ENCODE results near the gene CALHM5. TPM values are rescaled to one million over a fixed set of nuclear protein-coding genes. Genes with fewer than 3 reads are reported as not detected.

CALHM5 gene
- total and polyA plus RNA-seq, 9 of the 15 experiments (the other 6 are each of a cell fraction or from before 2014, with no cell fraction given): under 0.01 to 0.05 (median 0.02) TPM; not detected in 2

DNA sequence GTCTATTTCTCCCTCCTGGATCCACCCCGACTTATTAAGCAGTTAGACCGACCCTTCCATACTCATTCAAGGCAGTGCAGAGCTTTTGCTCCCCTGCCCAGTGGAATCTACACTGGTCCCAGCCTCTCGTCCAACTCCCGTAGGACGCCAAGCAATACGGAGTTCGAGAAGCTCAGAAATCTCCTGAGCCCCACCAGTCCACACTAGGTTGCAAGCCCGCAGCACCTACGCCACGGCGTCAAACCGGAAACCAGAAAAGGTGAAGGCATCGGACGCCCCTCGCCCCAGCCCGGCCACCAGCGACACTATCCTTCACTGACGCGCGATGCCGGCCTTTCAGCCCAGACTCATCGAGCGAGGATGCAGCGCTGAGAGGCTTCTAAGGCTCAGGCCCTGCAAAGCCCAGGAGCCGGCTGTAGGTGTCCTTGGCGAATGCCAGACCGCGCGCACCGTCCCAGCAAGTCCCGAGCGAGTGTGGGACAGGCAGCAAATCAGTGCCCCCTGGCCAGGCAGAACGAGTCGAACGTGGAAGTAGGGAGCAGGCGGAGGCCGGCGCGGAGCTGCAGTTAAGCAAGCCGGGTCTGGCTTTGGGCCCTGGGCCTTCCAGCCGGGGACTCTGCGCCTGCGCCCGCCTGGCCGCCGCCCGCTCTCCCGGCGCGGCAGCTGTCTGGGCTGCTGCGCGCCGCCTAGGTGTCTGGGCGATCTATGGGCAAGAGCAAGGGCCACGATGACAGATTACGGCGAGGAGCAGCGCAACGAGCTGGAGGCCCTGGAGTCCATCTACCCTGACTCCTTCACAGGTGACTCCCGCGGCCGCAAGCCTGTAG lies 59.6 kb downstream of the CALHM5 start, which contains the start of gene RWDD1 (continued):
- 0 out of 2 replicates have a peak, but pooled peaks have one; percentile 73 for TF ChIP-seq LCOR (CRISPR knock-in tag; IDR thresholded peaks at IDR 0.05)
- TF ChIP-seq ZNF561 (CRISPR knock-in tag; conservative IDR thresholded peaks at IDR 0.05): no peak
- TF ChIP-seq EP400 (IDR thresholded peaks at IDR 0.05): peak; percentile 91
- no peak for TF ChIP-seq ZNF699 (CRISPR knock-in tag; IDR thresholded peaks at IDR 0.05; ENCODE audit: insufficient replicate concordance)
- TF ChIP-seq ZBTB2 (IDR thresholded peaks at IDR 0.05): peak; percentile 17
- TF ChIP-seq TAF15 (IDR thresholded peaks at IDR 0.05; ENCODE audit: low read depth, low read length): no peak
- TF ChIP-seq, protein P1, sequence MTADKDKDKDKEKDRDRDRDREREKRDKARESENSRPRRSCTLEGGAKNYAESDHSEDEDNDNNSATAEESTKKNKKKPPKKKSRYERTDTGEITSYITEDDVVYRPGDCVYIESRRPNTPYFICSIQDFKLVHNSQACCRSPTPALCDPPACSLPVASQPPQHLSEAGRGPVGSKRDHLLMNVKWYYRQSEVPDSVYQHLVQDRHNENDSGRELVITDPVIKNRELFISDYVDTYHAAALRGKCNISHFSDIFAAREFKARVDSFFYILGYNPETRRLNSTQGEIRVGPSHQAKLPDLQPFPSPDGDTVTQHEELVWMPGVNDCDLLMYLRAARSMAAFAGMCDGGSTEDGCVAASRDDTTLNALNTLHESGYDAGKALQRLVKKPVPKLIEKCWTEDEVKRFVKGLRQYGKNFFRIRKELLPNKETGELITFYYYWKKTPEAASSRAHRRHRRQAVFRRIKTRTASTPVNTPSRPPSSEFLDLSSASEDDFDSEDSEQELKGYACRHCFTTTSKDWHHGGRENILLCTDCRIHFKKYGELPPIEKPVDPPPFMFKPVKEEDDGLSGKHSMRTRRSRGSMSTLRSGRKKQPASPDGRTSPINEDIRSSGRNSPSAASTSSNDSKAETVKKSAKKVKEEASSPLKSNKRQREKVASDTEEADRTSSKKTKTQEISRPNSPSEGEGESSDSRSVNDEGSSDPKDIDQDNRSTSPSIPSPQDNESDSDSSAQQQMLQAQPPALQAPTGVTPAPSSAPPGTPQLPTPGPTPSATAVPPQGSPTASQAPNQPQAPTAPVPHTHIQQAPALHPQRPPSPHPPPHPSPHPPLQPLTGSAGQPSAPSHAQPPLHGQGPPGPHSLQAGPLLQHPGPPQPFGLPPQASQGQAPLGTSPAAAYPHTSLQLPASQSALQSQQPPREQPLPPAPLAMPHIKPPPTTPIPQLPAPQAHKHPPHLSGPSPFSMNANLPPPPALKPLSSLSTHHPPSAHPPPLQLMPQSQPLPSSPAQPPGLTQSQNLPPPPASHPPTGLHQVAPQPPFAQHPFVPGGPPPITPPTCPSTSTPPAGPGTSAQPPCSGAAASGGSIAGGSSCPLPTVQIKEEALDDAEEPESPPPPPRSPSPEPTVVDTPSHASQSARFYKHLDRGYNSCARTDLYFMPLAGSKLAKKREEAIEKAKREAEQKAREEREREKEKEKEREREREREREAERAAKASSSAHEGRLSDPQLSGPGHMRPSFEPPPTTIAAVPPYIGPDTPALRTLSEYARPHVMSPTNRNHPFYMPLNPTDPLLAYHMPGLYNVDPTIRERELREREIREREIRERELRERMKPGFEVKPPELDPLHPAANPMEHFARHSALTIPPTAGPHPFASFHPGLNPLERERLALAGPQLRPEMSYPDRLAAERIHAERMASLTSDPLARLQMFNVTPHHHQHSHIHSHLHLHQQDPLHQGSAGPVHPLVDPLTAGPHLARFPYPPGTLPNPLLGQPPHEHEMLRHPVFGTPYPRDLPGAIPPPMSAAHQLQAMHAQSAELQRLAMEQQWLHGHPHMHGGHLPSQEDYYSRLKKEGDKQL (CRISPR knock-in tag; IDR thresholded peaks at IDR 0.05; ENCODE audit: borderline replicate concordance): no peak
- TF ChIP-seq MAZ (CRISPR knock-in tag; conservative IDR thresholded peaks at IDR 0.05 in 1 of 2, IDR thresholded peaks at IDR 0.05 in 1 of 2): peak; percentile 75 to 97
- no peak for TF ChIP-seq ZFPM2 (CRISPR knock-in tag; IDR thresholded peaks at IDR 0.05)
- no peak for TF ChIP-seq TSC22D4 (tag; IDR thresholded peaks at IDR 0.05)
- TF ChIP-seq RAD51 (IDR thresholded peaks at IDR 0.05; ENCODE audit: borderline replicate concordance, low read depth): no peak
- TF ChIP-seq HCFC1 (IDR thresholded peaks at IDR 0.05; ENCODE audit: low read depth, low read length): peak; percentile 89
- peak; percentile 70; the same call in 1 of the 2 replicates for TF ChIP-seq CEBPG (CRISPR knock-in tag; IDR thresholded peaks at IDR 0.05)
- peak in 1 of 2 experiments; percentile 69; a peak in 2 of 4 replicates for TF ChIP-seq CEBPG (tag; conservative IDR thresholded peaks at IDR 0.05 in 1 of 2, IDR thresholded peaks at IDR 0.05 in 1 of 2)
- TF ChIP-seq PPARD (CRISPR knock-in tag; IDR thresholded peaks at IDR 0.05): no peak
- TF ChIP-seq, protein P2, sequence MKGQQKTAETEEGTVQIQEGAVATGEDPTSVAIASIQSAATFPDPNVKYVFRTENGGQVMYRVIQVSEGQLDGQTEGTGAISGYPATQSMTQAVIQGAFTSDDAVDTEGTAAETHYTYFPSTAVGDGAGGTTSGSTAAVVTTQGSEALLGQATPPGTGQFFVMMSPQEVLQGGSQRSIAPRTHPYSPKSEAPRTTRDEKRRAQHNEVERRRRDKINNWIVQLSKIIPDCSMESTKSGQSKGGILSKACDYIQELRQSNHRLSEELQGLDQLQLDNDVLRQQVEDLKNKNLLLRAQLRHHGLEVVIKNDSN (CRISPR knock-in tag; IDR thresholded peaks at IDR 0.05): no peak
- TF ChIP-seq SUPT5H (IDR thresholded peaks at IDR 0.05): peak; percentile 94
- TF ChIP-seq ZKSCAN3 (CRISPR knock-in tag; IDR thresholded peaks at IDR 0.05): no peak
- no peak for TF ChIP-seq ZEB2 (IDR thresholded peaks at IDR 0.05)
- no peak for TF ChIP-seq NR2F6 (CRISPR knock-in tag; IDR thresholded peaks at IDR 0.05)
